ENCODE results near the gene MCC.

The MCC gene

GRCh38 chr5:113232221-113232620 lies 256.0 kb downstream of the MCC start:
- H3K27ac ChIP-seq (replicated peaks): no peak overlapping the region

GRCh38 chr5:113231653-113232000 lies 256.6 kb downstream of the MCC start:
- H3K27me3 ChIP-seq (ENCODE audit: insufficient read depth, poor library complexity, severe bottlenecking): no peaks in the 10 kb centered on the region
- no peak overlapping the region for H3K4me3 ChIP-seq (replicated peaks; ENCODE audit: insufficient read depth, low read length)
- TF ChIP-seq, protein P1, sequence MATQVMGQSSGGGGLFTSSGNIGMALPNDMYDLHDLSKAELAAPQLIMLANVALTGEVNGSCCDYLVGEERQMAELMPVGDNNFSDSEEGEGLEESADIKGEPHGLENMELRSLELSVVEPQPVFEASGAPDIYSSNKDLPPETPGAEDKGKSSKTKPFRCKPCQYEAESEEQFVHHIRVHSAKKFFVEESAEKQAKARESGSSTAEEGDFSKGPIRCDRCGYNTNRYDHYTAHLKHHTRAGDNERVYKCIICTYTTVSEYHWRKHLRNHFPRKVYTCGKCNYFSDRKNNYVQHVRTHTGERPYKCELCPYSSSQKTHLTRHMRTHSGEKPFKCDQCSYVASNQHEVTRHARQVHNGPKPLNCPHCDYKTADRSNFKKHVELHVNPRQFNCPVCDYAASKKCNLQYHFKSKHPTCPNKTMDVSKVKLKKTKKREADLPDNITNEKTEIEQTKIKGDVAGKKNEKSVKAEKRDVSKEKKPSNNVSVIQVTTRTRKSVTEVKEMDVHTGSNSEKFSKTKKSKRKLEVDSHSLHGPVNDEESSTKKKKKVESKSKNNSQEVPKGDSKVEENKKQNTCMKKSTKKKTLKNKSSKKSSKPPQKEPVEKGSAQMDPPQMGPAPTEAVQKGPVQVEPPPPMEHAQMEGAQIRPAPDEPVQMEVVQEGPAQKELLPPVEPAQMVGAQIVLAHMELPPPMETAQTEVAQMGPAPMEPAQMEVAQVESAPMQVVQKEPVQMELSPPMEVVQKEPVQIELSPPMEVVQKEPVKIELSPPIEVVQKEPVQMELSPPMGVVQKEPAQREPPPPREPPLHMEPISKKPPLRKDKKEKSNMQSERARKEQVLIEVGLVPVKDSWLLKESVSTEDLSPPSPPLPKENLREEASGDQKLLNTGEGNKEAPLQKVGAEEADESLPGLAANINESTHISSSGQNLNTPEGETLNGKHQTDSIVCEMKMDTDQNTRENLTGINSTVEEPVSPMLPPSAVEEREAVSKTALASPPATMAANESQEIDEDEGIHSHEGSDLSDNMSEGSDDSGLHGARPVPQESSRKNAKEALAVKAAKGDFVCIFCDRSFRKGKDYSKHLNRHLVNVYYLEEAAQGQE (IDR thresholded peaks at IDR 0.05; ENCODE audit: insufficient replicate concordance, low read depth): no peak
- no peak for TF ChIP-seq POLR2AphosphoS5 (IDR thresholded peaks at IDR 0.05; ENCODE audit: low read depth)
- TF ChIP-seq GABPA (IDR thresholded peaks at IDR 0.05; ENCODE audit: low read depth): no peak
- no peak for TF ChIP-seq CTCF (IDR thresholded peaks at IDR 0.05; ENCODE audit: insufficient read depth, low read length)
- no peak for TF ChIP-seq SPI1 (IDR thresholded peaks at IDR 0.05; ENCODE audit: borderline replicate concordance, low read depth)
- DNase-seq (ENCODE audit: low read depth in 1 of 2, low spot score in 1 of 2): no peak
- H3K27ac ChIP-seq (replicated peaks): no peak overlapping the region

More at GRCh38 chr5:113232221-113232620, 256.0 kb downstream of the MCC start:
- no peaks in the 10 kb centered on the region for H3K27me3 ChIP-seq (ENCODE audit: insufficient read depth, poor library complexity, severe bottlenecking)
- H3K4me3 ChIP-seq (replicated peaks; ENCODE audit: insufficient read depth, low read length): no peak overlapping the region
- DNase-seq (ENCODE audit: low read depth in 1 of 2, low spot score in 1 of 2): no peak
- TF ChIP-seq GABPA (IDR thresholded peaks at IDR 0.05; ENCODE audit: low read depth) (no peak), SPI1 (IDR thresholded peaks at IDR 0.05; ENCODE audit: borderline replicate concordance, low read depth) (no peak), POLR2AphosphoS5 (IDR thresholded peaks at IDR 0.05; ENCODE audit: low read depth) (no peak), CTCF (IDR thresholded peaks at IDR 0.05; ENCODE audit: insufficient read depth, low read length) (no peak)
- TF ChIP-seq, protein P1 (IDR thresholded peaks at IDR 0.05; ENCODE audit: insufficient replicate concordance, low read depth): no peak

GRCh38 chr5:113230711-113231652 lies 257.3 kb downstream of the MCC start:
- no peak for DNase-seq (ENCODE audit: low read depth in 1 of 2, low spot score in 1 of 2)
- H3K27me3 ChIP-seq (ENCODE audit: insufficient read depth, poor library complexity, severe bottlenecking): no peaks in the 10 kb centered on the region
- no peak overlapping the region for H3K4me3 ChIP-seq (replicated peaks; ENCODE audit: insufficient read depth, low read length)
- no peak overlapping the region for H3K27ac ChIP-seq (replicated peaks)
- TF ChIP-seq GABPA (IDR thresholded peaks at IDR 0.05; ENCODE audit: low read depth) (no peak), CTCF (IDR thresholded peaks at IDR 0.05; ENCODE audit: insufficient read depth, low read length) (no peak), POLR2AphosphoS5 (IDR thresholded peaks at IDR 0.05; ENCODE audit: low read depth) (no peak), SPI1 (IDR thresholded peaks at IDR 0.05; ENCODE audit: borderline replicate concordance, low read depth) (no peak)
- TF ChIP-seq, protein P1 (IDR thresholded peaks at IDR 0.05; ENCODE audit: insufficient replicate concordance, low read depth): no peak
